ENCODE results near the gene OSTC.

Gene OSTC

DNA sequence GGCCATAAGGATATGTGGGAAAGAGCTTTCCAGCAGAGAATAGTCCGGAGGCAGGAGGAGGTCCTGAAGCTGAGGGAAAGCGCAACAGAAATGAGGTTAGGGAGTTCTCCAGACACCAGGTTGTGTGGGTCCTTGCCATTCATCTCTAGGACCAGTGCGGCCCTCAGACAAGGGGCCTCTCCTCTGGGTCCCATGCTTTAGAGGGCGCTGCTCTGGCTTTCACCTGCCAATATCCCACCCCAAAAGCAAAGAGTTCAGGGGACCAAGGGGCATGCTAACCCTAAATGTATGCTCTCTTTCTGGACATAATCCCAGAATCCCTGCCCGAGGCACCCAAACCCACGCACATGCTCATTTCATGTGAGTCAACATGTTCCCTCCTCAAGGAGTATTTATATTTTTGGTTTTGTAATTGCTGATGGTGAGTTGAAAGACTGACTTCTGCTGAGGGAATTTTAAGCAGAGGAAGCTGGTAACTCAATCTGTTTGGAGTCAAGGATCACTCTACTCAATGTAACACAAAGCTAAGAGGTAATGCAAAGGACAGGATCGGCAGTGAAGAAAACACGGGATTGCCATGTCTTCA is 15.2 kb upstream of the OSTC start:
- no peak for TF ChIP-seq EZH2phosphoT487 (IDR thresholded peaks at IDR 0.05; ENCODE audit: borderline replicate concordance)
- TF ChIP-seq, protein P1, sequence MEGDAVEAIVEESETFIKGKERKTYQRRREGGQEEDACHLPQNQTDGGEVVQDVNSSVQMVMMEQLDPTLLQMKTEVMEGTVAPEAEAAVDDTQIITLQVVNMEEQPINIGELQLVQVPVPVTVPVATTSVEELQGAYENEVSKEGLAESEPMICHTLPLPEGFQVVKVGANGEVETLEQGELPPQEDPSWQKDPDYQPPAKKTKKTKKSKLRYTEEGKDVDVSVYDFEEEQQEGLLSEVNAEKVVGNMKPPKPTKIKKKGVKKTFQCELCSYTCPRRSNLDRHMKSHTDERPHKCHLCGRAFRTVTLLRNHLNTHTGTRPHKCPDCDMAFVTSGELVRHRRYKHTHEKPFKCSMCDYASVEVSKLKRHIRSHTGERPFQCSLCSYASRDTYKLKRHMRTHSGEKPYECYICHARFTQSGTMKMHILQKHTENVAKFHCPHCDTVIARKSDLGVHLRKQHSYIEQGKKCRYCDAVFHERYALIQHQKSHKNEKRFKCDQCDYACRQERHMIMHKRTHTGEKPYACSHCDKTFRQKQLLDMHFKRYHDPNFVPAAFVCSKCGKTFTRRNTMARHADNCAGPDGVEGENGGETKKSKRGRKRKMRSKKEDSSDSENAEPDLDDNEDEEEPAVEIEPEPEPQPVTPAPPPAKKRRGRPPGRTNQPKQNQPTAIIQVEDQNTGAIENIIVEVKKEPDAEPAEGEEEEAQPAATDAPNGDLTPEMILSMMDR (conservative IDR thresholded peaks at IDR 0.05; ENCODE audit: low read length), result no peak
- H3K27me3 ChIP-seq (ENCODE audit: insufficient read depth, low read length, poor library complexity, severe bottlenecking), result no peaks in the 10 kb centered on the region
- H3K36me3 ChIP-seq (ENCODE audit: insufficient read depth, low read length), result peaks cover 33% of the 10 kb centered on the region
- H3K9ac ChIP-seq (ENCODE audit: low read depth, low read length, poor library complexity, severe bottlenecking), result no peak overlapping the region
- no peaks in the 10 kb centered on the region for H3K9me2 ChIP-seq (replicated peaks; ENCODE audit: low read depth, low read length)
- no peak overlapping the region for H3K4me2 ChIP-seq (ENCODE audit: low read depth, low read length, poor library complexity, severe bottlenecking)
- H3K4me1 ChIP-seq (ENCODE audit: insufficient read depth, low read length, poor library complexity, severe bottlenecking), result no peaks in the 10 kb centered on the region
- H3K4me3 ChIP-seq (ENCODE audit: low read length, poor library complexity, severe bottlenecking), result no peak overlapping the region
- no peaks in the 10 kb centered on the region for H3K9me3 ChIP-seq (ENCODE audit: insufficient read depth, low read depth, low read length)
- H2AFZ ChIP-seq (ENCODE audit: low read length), result no peak overlapping the region
- H4K20me1 ChIP-seq (ENCODE audit: insufficient read depth, low read length, poor library complexity, severe bottlenecking), result no peaks in the 10 kb centered on the region
- H3K79me2 ChIP-seq (ENCODE audit: insufficient read depth, low read length), result no peaks in the 10 kb centered on the region
- no peaks in the 10 kb centered on the region for H3F3A ChIP-seq (ENCODE audit: low read depth)

DNA sequence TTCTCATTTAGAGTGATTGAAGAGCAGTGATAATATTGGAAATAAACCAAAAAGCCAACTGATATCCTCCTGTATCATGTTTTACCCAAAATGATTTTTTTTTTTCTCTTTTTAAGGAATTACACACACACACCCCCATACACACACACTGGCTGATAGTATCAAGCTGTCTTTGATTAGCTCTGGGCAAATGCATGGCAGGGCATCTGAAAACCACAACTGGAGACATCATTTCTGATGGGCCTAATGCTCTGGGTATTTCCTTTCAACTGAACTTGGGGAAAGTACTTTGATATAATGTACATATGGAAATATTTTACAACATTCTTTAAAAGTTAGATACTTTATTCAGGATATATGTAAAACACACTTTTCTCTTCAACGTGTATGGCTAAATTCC is 14.2 kb upstream of the OSTC start:
- H3K4me1 ChIP-seq (ENCODE audit: insufficient read depth, low read length, poor library complexity, severe bottlenecking), result no peaks in the 10 kb centered on the region
- H3F3A ChIP-seq (ENCODE audit: low read depth), result no peaks in the 10 kb centered on the region
- peaks cover 23% of the 10 kb centered on the region; the same call in 1 of the 2 replicates for H3K36me3 ChIP-seq (ENCODE audit: insufficient read depth, low read length)
- no peaks in the 10 kb centered on the region for H3K79me2 ChIP-seq (ENCODE audit: insufficient read depth, low read length)
- H2AFZ ChIP-seq (ENCODE audit: low read length), result no peak overlapping the region
- no peak overlapping the region for H3K4me3 ChIP-seq (ENCODE audit: low read length, poor library complexity, severe bottlenecking)
- H3K4me2 ChIP-seq (ENCODE audit: low read depth, low read length, poor library complexity, severe bottlenecking), result no peak overlapping the region
- no peaks in the 10 kb centered on the region for H3K9me3 ChIP-seq (ENCODE audit: insufficient read depth, low read depth, low read length)
- TF ChIP-seq EZH2phosphoT487 (IDR thresholded peaks at IDR 0.05; ENCODE audit: borderline replicate concordance), result no peak
- TF ChIP-seq, protein P1 (conservative IDR thresholded peaks at IDR 0.05; ENCODE audit: low read length), result no peak
- H3K9ac ChIP-seq (ENCODE audit: low read depth, low read length, poor library complexity, severe bottlenecking), result no peak overlapping the region
- no peaks in the 10 kb centered on the region for H4K20me1 ChIP-seq (ENCODE audit: insufficient read depth, low read length, poor library complexity, severe bottlenecking)
- H3K9me2 ChIP-seq (replicated peaks; ENCODE audit: low read depth, low read length), result no peaks in the 10 kb centered on the region
- no peaks in the 10 kb centered on the region for H3K27me3 ChIP-seq (ENCODE audit: insufficient read depth, low read length, poor library complexity, severe bottlenecking)

DNA sequence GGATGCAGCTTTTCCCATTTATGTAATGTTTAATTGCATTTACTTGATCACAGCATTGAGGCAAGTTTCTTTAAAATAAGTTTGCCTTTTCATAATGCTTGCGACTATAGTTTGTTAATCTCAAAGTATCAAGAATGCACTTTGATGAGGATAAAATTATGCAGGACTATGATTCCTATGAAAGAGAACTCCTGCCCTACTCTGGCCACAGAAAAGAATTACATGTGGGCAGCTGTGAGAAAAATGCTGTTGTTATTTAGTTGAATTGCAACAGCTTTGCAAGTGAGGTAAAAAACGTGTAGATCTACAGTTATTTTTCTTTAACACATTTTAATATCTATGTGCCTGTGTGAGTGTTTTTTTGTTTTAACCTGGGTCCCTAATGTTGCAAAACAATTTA is 12.5 kb upstream of the OSTC start:
- no peaks in the 10 kb centered on the region for H3K9me3 ChIP-seq (ENCODE audit: insufficient read depth, low read depth, low read length)
- no peaks in the 10 kb centered on the region for H3K4me1 ChIP-seq (ENCODE audit: insufficient read depth, low read length, poor library complexity, severe bottlenecking)
- H3K9me2 ChIP-seq (replicated peaks; ENCODE audit: low read depth, low read length), result no peaks in the 10 kb centered on the region
- no peak overlapping the region for H2AFZ ChIP-seq (ENCODE audit: low read length)
- H3F3A ChIP-seq (ENCODE audit: low read depth), result no peaks in the 10 kb centered on the region
- no peaks in the 10 kb centered on the region for H3K27me3 ChIP-seq (ENCODE audit: insufficient read depth, low read length, poor library complexity, severe bottlenecking)
- H3K9ac ChIP-seq (ENCODE audit: low read depth, low read length, poor library complexity, severe bottlenecking), result no peak overlapping the region
- H3K79me2 ChIP-seq (ENCODE audit: insufficient read depth, low read length), result no peaks in the 10 kb centered on the region
- no peak overlapping the region for H3K4me2 ChIP-seq (ENCODE audit: low read depth, low read length, poor library complexity, severe bottlenecking)
- no peak overlapping the region for H3K4me3 ChIP-seq (ENCODE audit: low read length, poor library complexity, severe bottlenecking)
- TF ChIP-seq EZH2phosphoT487 (IDR thresholded peaks at IDR 0.05; ENCODE audit: borderline replicate concordance), result no peak
- TF ChIP-seq, protein P1 (conservative IDR thresholded peaks at IDR 0.05; ENCODE audit: low read length), result peak; percentile 70
- peaks cover 10% of the 10 kb centered on the region; the same call in 1 of the 2 replicates for H3K36me3 ChIP-seq (ENCODE audit: insufficient read depth, low read length)
- no peaks in the 10 kb centered on the region for H4K20me1 ChIP-seq (ENCODE audit: insufficient read depth, low read length, poor library complexity, severe bottlenecking)

All from Loucy (cell line).